GM18907 (cell line): ENCODE results near the gene NPR2.

Experiments used
- ATAC-seq: cut with Tn5 transposase; IDR thresholded peaks from one replicate; pipeline ENCODE4 v1.9.1; 2021; ENCODE audit warnings: mild to moderate bottlenecking, moderate library complexity; ENCODE audit not compliant: unreplicated experiment

Gene NPR2

DNA sequence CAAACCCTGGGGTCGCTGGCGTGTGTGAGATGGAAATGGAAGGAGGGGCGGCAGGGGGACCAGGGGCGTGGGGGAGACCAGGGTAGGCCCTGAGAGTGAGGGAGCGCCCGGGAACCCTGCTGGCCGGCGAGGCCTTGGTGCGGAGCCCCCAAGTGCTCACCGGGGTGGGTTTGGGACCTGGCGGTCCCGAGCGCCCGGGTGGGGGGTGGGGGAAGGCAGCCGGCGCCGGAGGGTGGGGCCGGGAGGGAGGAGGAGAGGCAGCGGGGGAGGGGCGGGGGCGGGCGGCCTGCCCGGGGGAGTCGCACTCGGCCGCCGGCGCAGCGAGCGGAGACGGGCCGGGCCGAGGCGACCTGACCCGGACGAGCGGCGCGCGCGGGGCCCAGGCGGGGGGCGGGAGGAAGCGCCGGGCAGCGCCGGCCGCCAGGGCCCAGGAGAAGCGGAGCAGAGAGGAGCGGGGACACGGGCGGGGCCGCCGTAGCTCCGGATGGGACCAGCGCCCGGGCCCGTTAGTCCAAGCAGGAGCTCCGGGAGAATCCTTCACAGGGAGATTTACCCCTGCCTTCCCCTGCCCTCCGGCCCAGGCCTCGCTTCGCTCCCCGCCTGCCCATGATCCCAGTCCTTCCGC, at the start of gene NPR2:
NPR2 (plus strand) TSS at position 295 of the 625 bp plus-strand sequence. CDS start 818 bp downstream, outside the sequence.
- ATAC-seq = no peak

DNA sequence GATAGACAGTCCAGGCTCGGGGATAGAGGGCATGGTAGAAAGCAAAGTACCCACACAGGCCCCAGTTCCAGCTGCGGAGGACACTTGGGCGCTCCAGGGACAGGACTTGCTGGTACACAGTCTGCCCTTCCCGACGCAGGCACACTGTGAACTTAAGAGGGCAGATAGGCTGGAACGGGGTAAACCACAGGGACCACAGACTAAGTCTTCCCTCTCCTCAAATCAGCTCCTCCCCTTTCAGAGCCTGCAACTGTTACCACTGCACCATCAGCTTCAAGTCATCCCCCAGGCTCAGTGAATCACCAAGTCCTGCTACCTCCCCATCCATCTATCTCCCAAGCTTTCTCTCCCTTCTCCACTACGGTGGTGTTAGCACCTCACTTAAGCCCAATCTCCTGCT, 49.7 kb upstream of the NPR2 start:
- no peak for ATAC-seq

DNA sequence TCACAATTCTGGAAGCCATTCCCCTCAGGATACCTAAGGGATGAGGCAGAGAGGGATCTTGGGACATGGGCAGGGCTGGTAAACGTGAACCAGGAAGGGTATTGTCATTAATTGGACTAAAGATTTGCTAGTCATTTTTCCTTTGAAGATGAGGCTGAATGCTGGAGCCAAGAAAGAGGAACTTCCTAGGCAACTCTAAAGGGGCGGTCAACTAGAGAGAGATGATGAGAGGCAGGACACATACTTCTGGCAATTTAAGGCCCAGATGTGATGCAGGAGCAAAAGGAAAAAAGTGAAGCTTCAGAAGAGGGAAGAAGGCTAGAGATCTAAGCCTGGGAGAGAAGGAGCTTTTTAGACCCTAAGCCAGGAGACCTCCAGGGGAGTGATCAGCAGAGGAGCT, 47.9 kb upstream of the NPR2 start:
- no peak for ATAC-seq

DNA sequence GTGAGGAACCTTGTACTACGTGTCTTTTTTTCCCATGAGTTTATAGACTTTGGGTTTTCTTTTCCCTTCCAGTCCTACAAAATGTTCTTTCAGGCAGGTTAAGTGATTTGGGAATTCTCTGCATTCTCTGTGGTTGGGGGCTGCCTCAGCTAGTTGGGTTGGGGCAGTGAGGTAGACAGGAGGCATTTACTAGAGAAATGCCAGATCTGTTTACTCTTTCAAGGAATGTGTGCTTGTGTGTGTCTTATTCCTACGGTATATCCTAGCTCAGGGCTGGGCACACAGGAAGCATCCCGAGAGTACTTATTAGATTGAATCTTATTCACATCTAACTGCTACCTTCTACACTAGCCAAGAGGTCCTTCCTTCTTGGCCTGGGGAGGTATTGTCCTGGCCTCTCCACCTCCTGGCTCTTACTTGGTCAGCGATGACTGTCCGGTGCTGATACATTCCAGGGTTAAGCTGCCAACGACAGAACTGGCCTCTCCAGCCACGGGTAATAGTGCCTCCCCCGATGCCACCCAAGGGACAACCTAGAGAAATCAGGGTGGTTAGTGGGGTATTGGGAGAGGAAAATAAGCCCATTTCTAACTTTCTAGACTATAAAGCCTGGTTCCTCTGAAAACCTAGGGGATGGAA, 47.4 kb upstream of the NPR2 start:
- no peak for ATAC-seq

DNA sequence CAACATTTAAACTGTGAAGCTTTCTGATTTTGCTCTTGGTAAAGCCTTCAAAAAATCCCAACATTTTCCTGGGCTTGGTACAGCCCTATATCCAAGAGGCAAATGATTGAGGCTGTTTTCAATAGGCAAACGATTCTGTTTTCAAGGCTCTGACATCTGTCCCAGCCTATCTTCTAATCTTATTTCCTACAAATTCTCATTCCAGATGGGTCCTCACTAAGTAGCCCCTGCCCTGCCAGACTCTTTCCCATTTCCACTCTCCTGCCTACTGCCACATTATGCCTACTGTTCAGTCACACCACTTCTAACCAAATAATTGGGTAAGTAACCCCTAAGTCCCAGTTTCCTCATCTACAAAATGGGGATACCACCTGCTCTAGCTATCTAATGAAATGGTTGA, 45.8 kb upstream of the NPR2 start:
- no peak for ATAC-seq

DNA sequence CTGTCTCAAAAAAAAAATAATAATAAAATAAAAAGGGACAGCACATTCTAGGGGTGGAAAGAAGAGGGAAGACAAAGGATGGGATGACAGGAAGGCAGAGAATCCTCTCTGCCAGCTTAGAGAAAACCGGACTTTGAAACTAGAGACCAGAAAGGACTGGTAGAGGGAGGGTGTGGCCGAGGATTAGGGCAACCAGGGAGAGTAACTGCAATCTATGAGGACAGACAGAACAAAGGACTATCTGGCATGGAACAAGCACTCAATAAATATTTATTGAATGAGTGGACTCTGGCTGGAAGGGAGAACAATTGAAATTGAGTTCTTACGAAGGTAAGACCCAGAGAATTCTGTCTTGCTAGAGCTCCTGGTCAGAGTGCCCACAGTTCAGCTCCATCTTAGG, 44.8 kb upstream of the NPR2 start:
- no peak for ATAC-seq

DNA sequence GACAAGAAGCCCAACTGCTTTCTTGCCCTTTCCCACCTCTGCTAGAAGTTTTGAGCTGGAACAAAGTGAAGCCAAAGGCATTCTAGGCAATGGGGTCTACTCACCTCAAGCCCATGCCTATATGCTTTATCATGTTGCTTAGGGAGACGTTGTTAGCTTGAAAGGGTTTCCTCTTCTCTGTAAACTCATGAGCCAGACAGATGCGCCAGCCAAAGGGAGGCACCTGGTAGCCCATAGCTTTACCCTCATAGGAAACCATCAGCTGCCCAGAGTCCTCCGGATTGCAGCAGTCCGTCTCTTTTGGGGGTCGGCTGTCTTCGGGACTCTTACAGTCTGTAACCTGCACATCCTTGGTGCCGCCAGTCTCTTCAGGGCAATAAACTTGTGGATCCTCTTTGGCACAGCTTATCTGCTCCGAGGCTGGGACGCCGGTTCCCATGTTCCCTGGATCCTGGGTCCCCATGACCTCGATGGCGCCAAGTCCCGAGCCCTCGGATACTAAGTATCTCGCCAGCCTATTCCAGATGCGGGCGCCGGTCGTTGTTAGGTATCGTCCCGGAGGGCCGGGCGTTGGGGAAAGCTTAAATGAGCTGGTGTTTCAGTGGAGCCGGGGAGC, 43.0 kb upstream of the NPR2 start:
- no peak for ATAC-seq

DNA sequence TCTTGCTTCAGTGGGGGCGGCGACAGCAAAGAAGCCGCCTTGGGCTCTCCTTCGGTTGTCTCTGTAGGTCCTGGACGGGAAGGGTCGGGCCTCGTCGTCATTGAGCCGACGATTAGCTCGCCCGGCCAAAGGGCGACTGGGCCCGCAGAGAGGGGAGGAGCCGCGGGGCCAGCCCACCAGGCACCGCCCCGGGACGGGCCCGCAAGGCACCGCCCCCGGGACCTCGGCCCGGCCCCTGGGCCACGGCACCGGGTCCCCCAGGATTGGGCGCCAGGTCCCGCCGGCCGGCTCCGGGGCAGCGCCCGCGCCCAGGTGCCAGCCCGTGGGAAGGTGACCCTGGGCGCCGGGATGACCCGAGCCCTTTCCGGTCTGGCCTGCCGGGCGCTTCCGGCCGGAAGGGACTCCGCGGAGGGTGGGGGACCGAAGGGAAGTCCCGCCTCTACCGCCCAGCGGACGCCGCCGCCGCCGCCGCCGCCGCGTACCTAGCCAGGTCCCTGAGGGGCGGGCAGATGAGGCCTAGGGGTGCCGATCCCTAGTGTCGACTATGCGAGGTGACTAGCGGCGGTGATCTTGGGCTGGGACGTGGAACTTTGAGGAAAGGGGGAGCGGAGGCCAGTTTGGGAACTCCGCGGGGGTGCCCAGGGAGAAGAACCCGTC, 42.4 kb upstream of the NPR2 start, which contains the start of the genes GBA2 and RGP1:
GBA2 (minus strand) TSS at position 371 of the 657 bp plus-strand sequence. CDS start 524 bp downstream, outside the sequence.
RGP1 (plus strand) TSS at position 430 of the 657 bp plus-strand sequence. CDS start 469 bp downstream, outside the sequence.
- ATAC-seq = peak; percentile 70

DNA sequence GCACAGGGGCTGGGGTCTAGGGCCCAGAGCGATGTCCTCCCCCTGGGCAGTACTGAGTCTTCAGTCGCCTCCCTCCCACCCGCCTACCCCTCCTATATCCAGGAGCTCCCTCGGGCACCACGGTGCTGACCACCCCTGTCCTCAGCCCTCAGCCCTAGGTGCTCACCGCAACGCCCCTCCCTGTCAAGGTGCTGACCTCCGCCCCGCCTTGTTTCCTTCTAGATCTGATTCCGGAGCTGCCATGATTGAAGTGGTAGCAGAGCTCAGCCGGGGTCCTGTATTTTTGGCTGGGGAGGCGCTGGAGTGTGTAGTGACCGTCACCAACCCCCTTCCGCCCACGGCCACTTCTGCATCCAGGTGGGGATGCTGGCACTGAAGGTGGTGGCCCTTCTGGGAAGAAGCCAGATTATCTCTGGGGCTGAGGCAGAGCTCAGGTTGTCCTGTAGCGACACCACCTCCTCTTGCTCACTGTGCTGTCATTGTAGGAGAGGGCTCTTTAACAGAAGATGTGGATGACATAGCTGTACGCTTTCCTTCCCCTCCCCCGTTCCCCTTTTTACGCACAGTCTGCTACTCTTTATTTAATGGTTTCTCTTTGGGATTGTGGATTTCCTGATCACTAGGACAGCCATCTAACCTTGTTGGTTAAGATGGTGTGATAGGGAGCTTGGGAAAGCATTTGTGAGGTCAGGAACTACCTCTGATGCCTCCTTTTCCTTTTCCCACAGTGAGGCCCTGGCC, 41.7 kb upstream of the NPR2 start:
- ATAC-seq = peak; percentile 36

DNA sequence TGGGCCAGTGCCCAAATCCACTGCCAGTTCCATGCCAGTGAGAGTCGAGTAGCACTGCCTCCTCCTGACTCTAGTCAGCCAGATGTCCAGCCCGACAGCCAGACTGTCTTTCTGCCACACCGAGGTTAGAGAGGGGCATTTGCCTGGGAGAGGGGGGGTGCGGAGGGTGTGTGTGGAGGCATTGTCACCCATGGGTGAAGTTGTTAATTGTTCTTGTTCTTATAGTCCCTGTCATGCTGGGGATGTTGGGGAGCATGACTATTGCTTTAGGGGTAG, 41.2 kb upstream of the NPR2 start:
- ATAC-seq = no peak

DNA sequence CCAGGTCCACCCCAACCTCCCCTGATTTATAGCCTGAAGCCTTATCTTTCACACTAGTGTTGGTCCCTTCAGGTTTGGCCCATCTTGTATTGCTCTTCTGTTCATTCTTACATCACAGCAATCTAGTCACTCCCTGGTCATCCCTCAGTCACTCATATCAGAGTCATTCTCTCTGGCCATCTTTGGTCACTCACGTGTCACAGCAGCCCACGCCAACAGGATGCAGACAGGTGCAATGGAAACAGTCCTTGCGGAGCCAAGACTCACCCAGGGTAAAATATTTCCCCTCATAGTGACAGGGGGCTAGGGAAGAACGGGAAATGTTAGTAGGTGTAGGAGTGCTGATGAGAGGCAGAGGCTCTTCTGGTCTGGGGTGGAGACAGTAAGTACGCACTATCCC, 37.9 kb upstream of the NPR2 start:
- no peak for ATAC-seq

DNA sequence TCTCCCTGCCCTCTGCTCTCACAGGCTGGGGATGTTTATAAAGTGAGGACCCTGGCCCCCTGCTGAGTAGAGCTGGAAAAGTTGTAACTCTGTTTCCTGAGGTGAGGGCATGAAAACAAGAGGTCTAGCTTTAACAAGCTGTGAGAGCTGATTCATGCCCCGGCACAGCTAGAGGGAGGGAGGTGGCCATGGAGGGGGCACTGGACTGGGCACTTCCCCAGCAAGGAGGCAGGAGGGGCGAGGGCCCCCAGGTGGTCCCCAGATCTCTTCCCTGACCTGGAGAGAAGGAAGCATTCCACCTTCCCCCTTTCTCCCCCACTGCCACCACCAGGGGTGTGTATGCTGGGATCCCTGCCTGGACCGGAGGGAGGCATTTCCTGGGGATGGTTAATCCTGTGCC, 37.1 kb upstream of the NPR2 start, which contains the start of gene MSMP:
MSMP (minus strand) TSS at position 13 of the 400 bp plus-strand sequence. CDS start 147 bp downstream, outside the sequence.
- ATAC-seq = no peak

DNA sequence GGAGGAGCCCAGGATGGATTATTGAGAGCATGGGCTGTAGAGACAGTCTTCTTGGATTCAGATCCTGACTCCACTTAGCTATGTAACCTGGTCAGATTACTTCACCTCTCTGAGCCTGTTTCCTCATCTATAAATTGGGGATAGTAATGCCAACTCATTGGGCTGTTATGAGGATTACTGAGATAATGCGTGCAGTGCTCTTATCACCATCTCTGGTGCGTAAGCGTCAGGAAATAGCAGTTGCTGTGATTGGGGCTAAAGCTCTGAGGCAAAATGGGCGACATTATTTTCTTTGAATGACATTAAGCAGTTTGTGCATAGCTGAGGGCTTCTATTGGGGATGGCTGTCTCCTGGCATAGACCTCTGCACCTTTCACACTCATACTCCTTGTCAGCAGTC, 36.3 kb upstream of the NPR2 start:
- ATAC-seq = no peak

DNA sequence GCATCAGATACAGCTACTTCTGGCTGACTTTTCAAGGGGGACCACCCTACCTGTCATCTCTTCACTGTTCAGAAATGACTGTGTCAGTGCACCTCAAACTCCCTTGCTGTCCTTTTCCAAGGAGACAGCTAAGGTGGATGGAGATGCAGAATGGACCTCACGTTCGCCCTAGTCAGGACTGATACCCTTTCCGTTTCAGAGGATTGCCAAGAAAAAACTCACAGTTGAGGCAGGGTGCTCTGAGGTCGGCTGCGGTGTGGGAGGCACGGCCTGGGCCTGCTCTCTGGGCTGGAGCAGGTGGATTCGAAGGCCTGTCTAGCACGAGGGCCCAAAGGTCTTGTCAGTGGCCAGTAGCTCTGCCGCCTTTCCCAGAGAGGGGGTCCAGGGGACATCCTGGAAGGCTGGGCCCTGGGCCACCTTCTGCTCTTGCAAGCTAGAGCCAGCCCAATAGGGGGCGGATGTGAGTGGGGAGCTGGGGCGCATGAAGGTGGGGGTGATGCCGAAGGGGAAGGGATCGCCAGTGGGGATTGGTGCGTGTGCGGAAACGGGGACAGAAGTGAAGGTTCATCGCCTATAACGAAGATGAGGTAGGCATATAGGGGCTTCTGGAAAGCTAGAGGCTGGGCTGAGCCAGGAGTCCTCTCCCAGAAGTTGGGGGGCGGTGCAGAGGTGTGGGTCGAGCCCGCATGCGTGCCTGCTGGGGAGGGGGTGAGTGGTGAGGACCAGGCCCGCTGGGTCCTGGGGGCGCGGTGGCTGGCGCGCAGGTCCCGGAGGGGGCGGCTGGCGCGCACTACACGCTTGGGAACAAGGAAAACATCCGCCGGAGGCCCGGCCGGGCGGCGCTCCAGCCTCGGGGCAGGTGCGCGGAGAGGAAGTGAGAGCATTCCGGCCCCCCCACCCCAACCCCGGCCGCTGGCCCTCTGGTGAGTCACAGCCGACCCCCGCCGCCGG, 34.8 kb upstream of the NPR2 start:
- peak; percentile 58 for ATAC-seq

DNA sequence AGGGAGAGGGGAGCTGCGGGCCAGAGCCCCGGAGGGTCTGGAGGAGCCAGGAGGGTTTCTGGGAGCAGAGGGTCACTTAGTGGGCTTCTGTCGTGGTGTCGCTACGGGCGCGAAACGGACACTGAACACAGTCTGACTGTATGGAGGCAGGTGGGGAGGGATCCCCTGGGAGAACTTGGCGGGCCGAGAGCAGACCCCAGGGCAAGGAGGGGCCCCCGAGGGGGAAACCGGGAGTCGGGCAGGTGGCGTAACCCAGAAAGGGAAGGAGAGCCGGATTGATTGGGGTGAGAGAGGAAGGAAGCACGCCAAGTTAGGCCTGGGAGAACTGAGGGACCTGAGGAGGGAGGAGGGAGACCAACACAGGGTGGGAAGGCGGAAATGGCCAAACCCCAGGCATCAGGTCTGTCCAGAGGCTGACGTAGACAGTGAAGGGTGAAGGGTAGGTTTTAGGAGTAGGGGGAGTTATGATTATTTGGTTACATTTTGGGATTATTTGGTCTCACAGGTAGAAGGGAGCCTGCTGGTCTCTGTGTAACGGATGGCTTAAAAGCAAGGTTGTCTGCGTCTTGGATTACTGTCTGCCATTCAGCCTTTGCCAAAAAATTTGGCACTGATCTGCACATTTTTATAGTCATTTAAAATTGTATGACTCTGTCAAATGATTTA, 34.0 kb upstream of the NPR2 start:
- ATAC-seq = peak; percentile 45

DNA sequence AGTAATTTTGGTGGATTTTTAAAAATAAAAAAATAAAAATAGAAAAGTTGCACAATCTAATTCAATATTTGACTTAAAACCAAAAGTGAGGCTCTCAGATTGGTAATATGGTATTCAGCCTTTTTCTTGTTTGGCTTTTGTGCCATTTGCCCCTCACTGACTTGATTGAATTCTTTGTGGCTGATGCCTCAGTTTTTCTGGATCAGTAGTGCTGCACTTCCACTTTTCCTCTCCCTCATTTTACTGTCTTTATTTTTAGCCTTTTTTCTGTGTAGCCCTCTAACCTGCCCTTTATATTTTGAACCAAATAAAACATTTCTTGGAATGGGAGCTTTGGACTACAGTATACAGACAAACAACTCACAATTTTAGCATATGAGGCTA, 33.5 kb upstream of the NPR2 start:
- ATAC-seq = no peak

DNA sequence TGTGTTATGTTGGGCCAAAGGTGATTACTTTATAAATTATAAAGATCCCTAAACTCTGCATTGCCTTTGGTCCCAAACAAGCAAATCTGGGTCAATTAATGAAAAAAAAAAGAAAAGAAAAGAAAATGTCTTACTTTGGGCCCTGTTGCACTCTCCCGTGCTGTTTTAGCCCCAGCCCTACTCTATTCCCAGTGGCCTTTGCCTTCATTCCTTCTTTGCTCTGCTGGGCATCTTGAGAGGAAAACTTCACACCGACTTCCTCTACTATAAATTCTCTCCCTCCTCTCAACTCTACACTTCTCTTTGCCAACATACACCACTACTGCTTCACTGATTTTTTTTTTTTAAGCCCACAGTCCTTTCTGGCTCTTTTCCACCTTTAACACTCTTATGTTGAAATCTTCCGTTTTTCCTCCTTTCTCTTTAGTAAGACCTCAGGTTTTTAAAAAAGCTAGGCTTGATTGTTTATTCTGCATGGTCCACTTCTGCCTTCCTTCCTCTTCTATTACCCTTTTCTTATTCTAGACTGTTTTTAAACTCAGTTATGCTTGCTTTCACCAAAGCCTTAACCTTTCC, 32.8 kb upstream of the NPR2 start:
- ATAC-seq = no peak

DNA sequence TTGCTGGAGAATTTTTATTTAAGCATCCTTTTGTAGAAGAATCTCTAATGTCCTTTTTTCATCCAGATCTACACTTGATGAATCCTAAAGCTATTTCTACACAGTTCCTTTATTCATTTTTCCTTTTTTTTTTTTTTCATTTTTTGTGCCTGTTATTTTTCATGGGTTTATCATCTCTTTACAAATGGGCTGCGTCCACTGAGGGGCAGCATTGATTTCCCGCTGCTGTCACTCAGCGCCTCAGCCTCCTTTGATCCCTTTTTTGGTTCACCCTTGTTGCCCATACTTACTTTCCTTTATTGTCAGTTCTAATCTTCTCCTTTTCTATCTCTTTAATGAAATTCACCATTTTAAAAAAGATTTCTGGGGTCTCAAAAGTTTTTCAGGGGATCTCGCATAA, 31.6 kb upstream of the NPR2 start:
- ATAC-seq = no peak

DNA sequence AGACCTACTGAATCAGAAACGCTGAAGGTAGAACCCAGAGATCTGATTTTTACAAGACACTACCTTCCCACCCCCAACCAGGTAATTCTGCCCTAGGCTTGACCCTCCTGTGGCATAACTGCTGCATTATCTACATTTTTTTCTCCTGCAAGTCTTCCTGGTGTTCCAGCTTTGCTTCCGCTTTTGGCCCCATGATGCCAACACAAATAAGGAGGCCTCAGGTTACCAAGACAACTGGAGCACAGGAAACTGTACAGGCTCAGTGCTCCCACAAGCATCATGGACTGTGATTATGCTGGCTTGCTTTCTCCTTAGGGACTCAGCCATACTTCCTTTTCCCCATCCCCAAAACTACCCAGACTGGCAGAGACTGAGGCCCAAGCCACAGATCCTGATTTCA, 30.7 kb upstream of the NPR2 start:
- ATAC-seq = no peak
